ENCODE measurements around the gene PRDM16.

DNA sequence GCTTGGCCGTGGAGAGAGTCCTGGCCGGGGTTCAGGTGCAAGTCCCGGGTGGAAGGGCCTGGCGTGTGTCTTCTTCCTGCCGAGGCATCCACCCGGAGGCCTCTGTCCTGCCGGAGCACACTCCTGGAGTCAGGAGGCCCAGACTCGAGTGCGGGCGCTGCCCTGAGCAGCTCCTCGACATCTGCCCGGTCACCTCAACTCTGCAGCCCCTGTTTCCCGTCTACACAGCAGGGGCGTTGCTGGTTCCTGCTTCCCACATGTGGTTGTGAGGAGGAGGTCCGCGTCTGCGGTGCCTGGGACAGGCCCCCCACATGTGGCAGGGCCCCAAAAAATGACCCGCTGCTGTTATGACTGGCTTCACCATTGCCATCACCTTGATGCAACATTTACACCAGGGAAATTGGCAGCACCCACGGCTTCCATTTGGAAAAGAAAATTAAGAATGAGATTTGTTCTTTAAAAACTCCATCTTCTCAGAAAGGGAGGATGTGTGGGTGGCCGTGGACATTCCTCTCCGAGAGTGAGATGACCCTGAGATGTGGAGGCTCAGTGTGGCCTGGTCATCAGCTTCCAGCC lies 169.8 kb downstream of the PRDM16 start:
- TF ChIP-seq, protein P1, sequence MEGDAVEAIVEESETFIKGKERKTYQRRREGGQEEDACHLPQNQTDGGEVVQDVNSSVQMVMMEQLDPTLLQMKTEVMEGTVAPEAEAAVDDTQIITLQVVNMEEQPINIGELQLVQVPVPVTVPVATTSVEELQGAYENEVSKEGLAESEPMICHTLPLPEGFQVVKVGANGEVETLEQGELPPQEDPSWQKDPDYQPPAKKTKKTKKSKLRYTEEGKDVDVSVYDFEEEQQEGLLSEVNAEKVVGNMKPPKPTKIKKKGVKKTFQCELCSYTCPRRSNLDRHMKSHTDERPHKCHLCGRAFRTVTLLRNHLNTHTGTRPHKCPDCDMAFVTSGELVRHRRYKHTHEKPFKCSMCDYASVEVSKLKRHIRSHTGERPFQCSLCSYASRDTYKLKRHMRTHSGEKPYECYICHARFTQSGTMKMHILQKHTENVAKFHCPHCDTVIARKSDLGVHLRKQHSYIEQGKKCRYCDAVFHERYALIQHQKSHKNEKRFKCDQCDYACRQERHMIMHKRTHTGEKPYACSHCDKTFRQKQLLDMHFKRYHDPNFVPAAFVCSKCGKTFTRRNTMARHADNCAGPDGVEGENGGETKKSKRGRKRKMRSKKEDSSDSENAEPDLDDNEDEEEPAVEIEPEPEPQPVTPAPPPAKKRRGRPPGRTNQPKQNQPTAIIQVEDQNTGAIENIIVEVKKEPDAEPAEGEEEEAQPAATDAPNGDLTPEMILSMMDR (IDR thresholded peaks at IDR 0.05), result no peak
- TF ChIP-seq POLR2A (IDR thresholded peaks at IDR 0.05), result no peak
